Transverse colon (tissue), 4 donors: ENCODE measurements around the gene CIT. TPM values are rescaled to one million over a fixed set of nuclear protein-coding genes. Genes with fewer than 3 reads are reported as not detected.

Experiments used
- DNase-seq: peaks from one replicate; pipeline ENCODE4 v3.0.0-alpha.2; 2019
- H3K27ac ChIP-seq, 4 donors: fragments of 200-600 bp; sonication (generic); 2 replicates each; pipeline ENCODE4 v1.5.1; 2016 to 2018; ENCODE audit warnings: inconsistent platforms in 4 of 4
- H3K27me3 ChIP-seq: fragments of 200-600 bp; sonication (generic); 2 replicates; pipeline ENCODE4 v1.5.1; 2017; ENCODE audit warnings: inconsistent platforms
- H3K36me3 ChIP-seq, 4 donors: fragments of 200-600 bp; sonication (generic); 2 replicates each; pipeline ENCODE4 v1.5.1; 2017 to 2019; ENCODE audit warnings: inconsistent platforms in 4 of 4
- H3K4me1 ChIP-seq, 4 donors: fragments of 200-600 bp; sonication (generic); 2 replicates each; pipeline ENCODE4 v1.5.1; 2017 to 2020; ENCODE audit warnings: inconsistent platforms in 4 of 4
- H3K4me3 ChIP-seq, 4 donors: fragments of 200-600 bp; sonication (generic); 1 replicate in 1 of 4; 2 replicates in 3 of 4; pipeline versions ENCODE4 v1.5.1 to v1.6.1; 2017 to 2019; ENCODE audit warnings: inconsistent platforms in 4 of 4
- H3K9me3 ChIP-seq, 2 donors: fragments of 200-600 bp; sonication (generic); 2 replicates each; pipeline ENCODE4 v1.5.1; 2017 to 2019; ENCODE audit warnings: inconsistent platforms in 2 of 2
- CTCF ChIP-seq, 5 experiments: fragments of 200-600 bp in 3 of 5; fragments of 450-650 bp in 2 of 5; sonication (generic) in 3 of 5; IDR thresholded peaks; 1 replicate in 2 of 5; 2 replicates in 3 of 5; pipeline ENCODE4 v1.5.1; 2016 to 2017; ENCODE audit warnings: antibody characterized with exemption in 5 of 5, inconsistent platforms in 3 of 5, mild to moderate bottlenecking in 2 of 5, moderate library complexity in 1 of 5
- EP300 ChIP-seq: sonication (generic); formaldehyde crosslinking; IDR thresholded peaks from one replicate; pipeline ENCODE4 v1.6.1; 2017; ENCODE audit warnings: antibody characterized with exemption, low read depth
- POLR2A ChIP-seq: fragments of 450-650 bp; IDR thresholded peaks from one replicate; pipeline ENCODE4 v1.6.1; 2016; ENCODE audit warnings: antibody characterized with exemption, mild to moderate bottlenecking, moderate library complexity
- POLR2AphosphoS5 ChIP-seq, 3 donors: sonication (generic); formaldehyde crosslinking; IDR thresholded peaks; one replicate each; pipeline ENCODE4 v1.6.1; 2016; ENCODE audit warnings: antibody characterized with exemption in 3 of 3
- WGBS, 2 donors: methylation state at CpG; one replicate each; pipeline ENCODE4 v1.1.5; 2018; ENCODE audit warnings: low coverage in 1 of 2; 5-methylcytosine and 5-hydroxymethylcytosine counted together
- in situ Hi-C, 4 donors: fragments of 200-750 bp; cut with MboI; loops; one replicate each; pipeline versions ENCODE4 v1.15.0 to v1.15.1; 2017; ENCODE audit warnings: low sequenced_read_pairs in 3 of 4, low pct_ligation_motif_present in 1 of 4, low pct_unique_long_range_greater_than_20kb in 1 of 4
- intact Hi-C: fragments of 100-400 bp; cut with DNase I; formaldehyde crosslinking; loops from one replicate; pipeline ENCODE4 v1.15.1; 2023; ENCODE audit warnings: low total_unique reads
- total RNA-seq, 4 donors: library from RNA; depleted of rRNA; stranded (reverse); fragments of >200 nt; gene quantifications; one replicate each; pipeline ENCODE4 v1.1.0, GENCODE V29; 2016

The CIT gene
- total RNA-seq, 4 donors from 2014 or later = 1.1 to 51.1 (median 7.1) TPM

- H3K4me1 ChIP-seq = peaks cover 15 to 92% (median 51%) of the 10 kb centered on the region in 4 donors
- peaks cover 0 to 8% (median 2%) of the 10 kb centered on the region in 4 donors for H3K36me3 ChIP-seq
- H3K9me3 ChIP-seq = no peaks in the 10 kb centered on the region
- no peaks in the 10 kb centered on the region for H3K27me3 ChIP-seq
- no peak overlapping the region for H3K4me3 ChIP-seq
- TF ChIP-seq POLR2AphosphoS5 (IDR thresholded peaks at IDR 0.05) = peak in 1 of 3 donors; percentile 23
- TF ChIP-seq POLR2A = no peak
- WGBS, 2 donors = 45 to 51% methylated on average over 10 of the region's 10 CpGs
- no peak for DNase-seq
- H3K27ac ChIP-seq = peak overlapping the region; percentile 75 to 82 (median 78)
- intact Hi-C loops (no loop called here), in situ Hi-C loops (no loop called here)
Observed at GRCh38 chr12:119684711-119685369, 192.3 kb downstream of the CIT start.

GRCh38 chr12:119683816-119684215 lies 193.3 kb downstream of the CIT start:
- in situ Hi-C loops = no loop called here
- no peak for DNase-seq
- H3K9me3 ChIP-seq = no peaks in the 10 kb centered on the region

GRCh38 chr12:119683413-119683812 lies 193.7 kb downstream of the CIT start:
- Histone ChIP-seq H3K27me3 (no peaks in the 10 kb centered on the region), H3K27ac (peak overlapping the region; percentile 75 to 82 (median 78)), H3K4me1 (peaks cover 15 to 98% (median 62%) of the 10 kb centered on the region in 4 donors), H3K4me3 (no peak overlapping the region), H3K36me3 (peaks cover 0 to 20% (median 3%) of the 10 kb centered on the region in 4 donors), H3K9me3 (no peaks in the 10 kb centered on the region)
- in situ Hi-C loops = no loop called here
- intact Hi-C loops = no loop called here
- no peak for DNase-seq
- TF ChIP-seq EP300 (no peak), CTCF (IDR thresholded peaks at IDR 0.05) (no peak), POLR2AphosphoS5 (IDR thresholded peaks at IDR 0.05) (no peak), POLR2A (no peak)
- 58 to 71% methylated on average over 6 of the region's 6 CpGs for WGBS, 2 donors

More at GRCh38 chr12:119683816-119684215, 193.3 kb downstream of the CIT start:
- TF ChIP-seq POLR2AphosphoS5 (IDR thresholded peaks at IDR 0.05) = peak in 1 of 3 donors; percentile 9
- no peak for TF ChIP-seq EP300
- Histone ChIP-seq H3K36me3 (peaks cover 0 to 17% (median 2%) of the 10 kb centered on the region in 4 donors), H3K27me3 (no peaks in the 10 kb centered on the region), H3K27ac (peak overlapping the region; percentile 75 to 82 (median 78)), H3K4me3 (no peak overlapping the region), H3K4me1 (peaks cover 15 to 98% (median 61%) of the 10 kb centered on the region in 4 donors)
- 59 to 61% methylated on average over 3 of the region's 3 CpGs for WGBS, 2 donors
- intact Hi-C loops = no loop called here

GRCh38 chr12:119682639-119683252 lies 194.4 kb downstream of the CIT start:
- peak overlapping the region; percentile 75 to 82 (median 78) for H3K27ac ChIP-seq
- 29 to 49% methylated on average over 1 to 3 of the region's 3 CpGs for WGBS, 2 donors
- DNase-seq = no peak
- no peak overlapping the region for H3K4me3 ChIP-seq
- peaks cover 15 to 94% (median 61%) of the 10 kb centered on the region in 4 donors for H3K4me1 ChIP-seq
- H3K9me3 ChIP-seq = no peaks in the 10 kb centered on the region
- no peaks in the 10 kb centered on the region for H3K27me3 ChIP-seq
- H3K36me3 ChIP-seq = peaks cover 0 to 27% (median 7%) of the 10 kb centered on the region in 4 donors
- intact Hi-C loops (no loop called here), in situ Hi-C loops (no loop called here)
- peak in 1 of 3 donors; percentile 14 for TF ChIP-seq POLR2AphosphoS5 (IDR thresholded peaks at IDR 0.05)
- no peak for TF ChIP-seq CTCF (IDR thresholded peaks at IDR 0.05)
